ENCODE results near the gene D2HGDH. TPM values are rescaled to one million over a fixed set of nuclear protein-coding genes. Genes with fewer than 3 reads are reported as not detected.

D2HGDH gene
- total RNA-seq, 2 experiments from 2014 or later, result 21.6 to 26.2 TPM

DNA sequence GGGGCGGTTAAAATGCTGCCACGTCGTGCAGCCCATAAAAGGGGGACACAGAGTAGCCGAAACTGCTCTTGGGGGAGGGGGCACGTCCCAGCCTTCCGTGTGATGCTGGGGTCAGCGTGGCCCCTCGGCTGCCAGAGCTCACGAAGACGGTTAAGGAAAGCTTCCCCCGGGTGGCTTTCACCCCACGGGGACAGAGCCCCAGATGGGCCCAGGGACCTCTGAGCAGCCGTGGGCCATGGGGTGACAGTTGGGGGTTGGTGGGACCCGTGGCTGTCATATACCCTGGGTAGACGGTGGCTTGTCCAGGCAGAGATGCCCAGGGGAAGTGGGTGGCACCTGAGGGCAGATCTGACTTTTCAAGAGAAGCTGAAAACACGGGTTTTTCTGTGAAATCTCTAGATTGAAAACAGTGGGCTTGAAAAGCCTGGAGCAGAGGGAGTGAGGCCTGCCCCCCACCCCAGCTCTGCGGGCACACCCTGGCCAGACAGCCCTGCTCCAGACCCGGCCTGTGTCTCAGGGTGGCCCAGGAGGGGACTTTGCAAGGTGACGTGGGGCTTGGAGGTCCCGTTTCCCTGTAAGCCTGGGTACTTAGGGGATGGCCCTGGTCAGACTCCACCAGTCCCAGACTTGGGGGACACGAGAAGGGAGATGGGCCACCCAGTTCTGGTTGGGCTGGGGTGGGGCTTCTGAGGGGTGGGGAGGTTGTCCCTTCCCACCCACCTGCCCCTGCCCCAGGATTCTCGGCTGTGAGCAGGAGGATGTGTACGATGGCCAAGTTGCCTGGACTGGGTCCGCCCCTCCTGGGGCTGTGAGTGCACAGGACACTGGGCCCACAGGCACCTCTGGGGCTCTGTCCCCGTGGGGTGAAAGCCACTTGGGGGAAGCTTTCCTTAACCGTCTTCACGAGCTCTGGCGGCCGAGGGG is 75.2 kb downstream of the D2HGDH start:
- peaks cover 9% of the 10 kb centered on the region for H3K4me1 Mint-ChIP-seq
- ATAC-seq (no peak), DNase-seq (no peak)
- no peak overlapping the region for H3K27ac Mint-ChIP-seq
- no peak overlapping the region for H3K4me3 Mint-ChIP-seq
- no peaks in the 10 kb centered on the region for H3K36me3 Mint-ChIP-seq
- peaks cover 5% of the 10 kb centered on the region for H3K27me3 Mint-ChIP-seq
- H3K9me3 Mint-ChIP-seq (ENCODE audit: low read depth), result no peaks in the 10 kb centered on the region
- CTCF ChIA-PET, result no interaction called here

DNA sequence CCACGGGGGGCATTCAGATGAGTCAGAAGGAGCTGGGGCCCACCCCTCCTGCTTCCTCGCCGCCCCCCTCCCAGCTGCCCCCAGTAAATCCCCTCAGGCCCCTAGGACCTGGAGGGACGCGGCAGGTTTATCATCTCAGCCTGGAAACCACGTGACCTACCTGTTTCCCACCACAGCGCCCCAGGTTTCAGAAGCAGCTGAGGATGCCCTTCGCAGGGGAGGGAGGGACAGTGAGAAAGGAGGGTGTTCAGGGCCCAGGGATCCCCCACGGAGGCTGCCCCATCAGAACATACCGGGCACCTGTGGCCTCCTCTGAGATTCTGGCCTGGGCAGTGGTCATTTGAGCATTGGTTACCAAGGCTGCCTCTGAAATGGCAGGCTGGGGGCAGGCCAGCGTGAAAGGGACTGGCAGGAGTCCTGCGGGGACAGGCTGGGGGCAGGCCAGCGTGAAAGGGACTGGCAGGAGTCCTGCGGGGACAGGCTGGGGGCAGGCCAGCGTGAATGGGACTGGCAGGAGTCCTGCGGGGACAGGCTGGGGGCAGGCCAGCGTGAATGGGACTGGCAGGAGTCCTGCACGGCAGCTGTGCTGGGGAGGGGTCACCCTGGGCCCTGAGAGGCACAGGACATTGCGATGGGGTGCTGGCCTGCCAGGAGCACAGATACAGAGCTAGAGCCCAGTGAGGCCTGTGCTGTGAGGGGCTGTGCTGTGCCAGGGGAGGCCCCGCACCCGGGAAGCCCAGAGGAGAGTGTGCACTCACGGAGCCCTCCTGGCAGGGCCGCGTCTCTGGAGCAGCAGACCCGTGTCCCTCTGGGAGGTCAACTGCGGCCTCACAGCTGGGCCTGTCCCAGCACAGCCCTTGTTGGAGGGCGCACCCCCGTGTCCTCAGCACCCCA is 76.1 kb downstream of the D2HGDH start:
- DNase-seq (no peak), ATAC-seq (no peak)
- H3K4me1 Mint-ChIP-seq, result peaks cover 5% of the 10 kb centered on the region
- H3K27ac Mint-ChIP-seq, result no peak overlapping the region
- H3K4me3 Mint-ChIP-seq, result no peak overlapping the region
- H3K9me3 Mint-ChIP-seq (ENCODE audit: low read depth), result no peaks in the 10 kb centered on the region
- CTCF ChIA-PET, result no interaction called here
- H3K36me3 Mint-ChIP-seq, result no peaks in the 10 kb centered on the region
- H3K27me3 Mint-ChIP-seq, result peaks cover 2% of the 10 kb centered on the region

DNA sequence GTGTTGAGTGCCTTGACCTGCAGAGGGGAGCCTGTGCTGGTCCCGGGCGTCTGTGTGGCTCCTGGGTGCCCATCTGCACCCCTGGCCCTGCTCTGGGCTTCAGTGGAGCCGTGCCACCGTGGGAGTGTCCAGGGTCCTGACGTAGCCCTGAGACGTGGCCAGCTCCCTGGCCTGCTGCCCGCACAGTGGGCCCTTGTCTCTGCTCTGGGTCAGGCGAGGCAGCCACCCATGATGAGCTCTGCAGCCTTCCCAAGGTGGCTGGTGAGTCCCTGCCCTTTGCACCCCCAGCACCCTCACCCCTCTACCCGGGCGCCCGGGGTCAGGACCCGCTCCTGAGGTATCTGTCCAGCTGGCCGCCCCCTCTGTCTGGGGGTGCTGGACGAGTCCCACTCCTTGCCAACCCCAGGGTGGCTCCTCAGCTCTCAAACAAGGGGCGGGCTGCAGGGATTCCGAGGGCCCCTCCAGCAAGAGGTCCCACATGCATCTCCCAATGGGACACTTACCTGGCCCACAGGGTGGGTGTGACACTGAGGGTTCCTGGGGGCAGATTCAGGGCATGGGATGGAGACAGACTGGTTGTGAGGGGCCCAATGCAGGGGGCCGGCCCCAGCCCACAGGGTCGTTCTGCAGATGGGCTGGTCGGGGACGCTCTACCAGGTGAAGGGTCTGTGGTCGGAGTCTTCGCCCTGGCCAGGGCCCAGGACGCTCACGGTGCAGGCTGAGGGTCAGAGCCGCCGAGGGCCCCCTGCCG is 76.9 kb downstream of the D2HGDH start:
- no peak for DNase-seq
- Mint-ChIP-seq H3K36me3 (no peaks in the 10 kb centered on the region), H3K4me1 (peaks cover 5% of the 10 kb centered on the region), H3K9me3 (ENCODE audit: low read depth) (no peaks in the 10 kb centered on the region), H3K27me3 (peaks cover 2% of the 10 kb centered on the region), H3K4me3 (no peak overlapping the region), H3K27ac (no peak overlapping the region)
- no peak for ATAC-seq
- CTCF ChIA-PET, result no interaction called here

DNA sequence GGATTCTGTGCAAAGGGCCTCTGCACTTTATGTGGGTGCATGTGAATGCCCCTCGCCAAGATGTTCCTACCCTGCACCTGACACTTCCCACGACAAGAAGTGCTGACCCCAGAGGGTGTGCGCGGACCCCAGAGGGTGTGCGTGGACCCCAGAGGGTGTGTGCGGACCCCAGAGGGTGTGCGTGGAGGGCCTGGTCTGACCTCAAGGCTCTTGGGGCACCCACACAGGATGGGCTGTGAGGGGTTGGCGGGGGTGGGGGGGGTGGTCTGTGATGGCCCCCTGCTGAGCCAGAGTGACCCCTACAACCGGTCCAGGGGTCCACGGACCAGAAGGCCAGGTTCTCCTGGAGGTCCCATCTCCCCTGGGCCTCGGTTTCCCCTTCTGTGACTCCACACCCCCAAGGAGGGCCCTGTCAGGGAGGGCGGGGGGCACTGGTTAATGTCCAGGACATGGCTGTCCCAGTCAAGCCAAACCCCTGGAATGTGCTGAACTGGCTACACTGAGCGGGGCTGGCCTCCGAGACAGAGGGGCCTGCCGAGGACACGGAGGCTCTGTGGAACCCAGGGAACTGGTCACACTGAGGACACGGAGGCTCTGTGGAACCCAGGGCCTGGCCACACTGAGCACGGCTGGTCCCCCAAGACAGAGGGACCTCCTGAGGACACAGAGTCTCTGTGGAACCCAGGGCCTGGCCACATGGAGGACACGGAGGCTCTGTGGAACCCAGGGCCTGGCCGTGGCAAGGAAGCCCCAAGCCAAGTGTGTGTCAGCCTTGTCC is 77.7 kb downstream of the D2HGDH start:
- H3K4me1 Mint-ChIP-seq, result peaks cover 5% of the 10 kb centered on the region
- peaks cover 2% of the 10 kb centered on the region for H3K27me3 Mint-ChIP-seq
- DNase-seq, result no peak
- no peaks in the 10 kb centered on the region for H3K36me3 Mint-ChIP-seq
- no peaks in the 10 kb centered on the region for H3K9me3 Mint-ChIP-seq (ENCODE audit: low read depth)
- H3K27ac Mint-ChIP-seq, result no peak overlapping the region
- ATAC-seq, result no peak
- no peak overlapping the region for H3K4me3 Mint-ChIP-seq
- CTCF ChIA-PET, result no interaction called here

DNA sequence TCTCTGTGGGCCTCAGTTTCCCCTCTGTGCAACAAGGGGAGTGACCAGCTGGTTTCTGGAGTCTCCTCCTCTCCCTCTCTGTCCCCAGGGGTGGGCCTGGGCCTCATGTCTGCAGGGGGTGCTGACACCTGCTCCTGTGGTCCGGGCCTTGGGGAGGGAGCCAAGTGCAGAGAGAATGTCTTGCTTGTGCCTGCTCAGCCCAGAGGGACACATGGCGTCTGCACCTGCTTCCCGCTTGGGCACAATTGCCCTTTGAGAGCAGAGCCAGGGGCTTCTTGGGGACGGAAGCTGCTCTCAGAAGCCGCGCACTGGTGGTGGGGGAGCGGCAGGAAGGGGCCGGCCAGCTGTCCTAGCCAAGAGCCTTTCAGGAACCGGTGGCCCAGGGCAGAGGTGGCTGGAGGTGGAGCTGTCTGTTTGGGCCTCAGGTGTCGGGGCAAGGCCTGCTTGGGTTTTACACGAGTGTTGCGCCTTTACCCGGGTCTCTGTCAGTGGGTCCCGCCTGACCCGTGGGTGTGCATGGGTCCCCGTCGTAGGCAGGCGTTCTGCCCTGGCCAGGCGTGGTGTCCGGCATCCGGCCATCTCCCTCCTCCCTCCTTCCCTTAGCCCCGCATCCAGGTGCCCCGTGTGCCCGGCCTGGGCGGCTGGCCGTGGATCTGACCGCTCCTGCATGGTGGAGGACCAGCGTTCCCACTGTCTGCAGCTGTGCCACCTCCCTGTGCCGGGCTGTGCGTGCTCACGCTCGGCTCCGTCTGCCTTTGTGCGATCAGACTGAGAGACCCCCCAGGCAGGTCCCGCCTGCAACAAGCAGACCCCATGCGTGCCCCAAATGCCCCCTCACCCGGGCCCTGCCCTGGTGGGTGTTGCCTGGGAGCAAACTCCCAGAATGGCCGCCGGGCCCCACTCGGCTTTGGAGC is 78.6 kb downstream of the D2HGDH start:
- H3K36me3 Mint-ChIP-seq, result no peaks in the 10 kb centered on the region
- peaks cover 2% of the 10 kb centered on the region for H3K27me3 Mint-ChIP-seq
- CTCF ChIA-PET, result no interaction called here
- peaks cover 9% of the 10 kb centered on the region for H3K4me1 Mint-ChIP-seq
- no peaks in the 10 kb centered on the region for H3K9me3 Mint-ChIP-seq (ENCODE audit: low read depth)
- no peak overlapping the region for H3K27ac Mint-ChIP-seq
- ATAC-seq, result no peak
- H3K4me3 Mint-ChIP-seq, result no peak overlapping the region
- DNase-seq, result no peak

DNA sequence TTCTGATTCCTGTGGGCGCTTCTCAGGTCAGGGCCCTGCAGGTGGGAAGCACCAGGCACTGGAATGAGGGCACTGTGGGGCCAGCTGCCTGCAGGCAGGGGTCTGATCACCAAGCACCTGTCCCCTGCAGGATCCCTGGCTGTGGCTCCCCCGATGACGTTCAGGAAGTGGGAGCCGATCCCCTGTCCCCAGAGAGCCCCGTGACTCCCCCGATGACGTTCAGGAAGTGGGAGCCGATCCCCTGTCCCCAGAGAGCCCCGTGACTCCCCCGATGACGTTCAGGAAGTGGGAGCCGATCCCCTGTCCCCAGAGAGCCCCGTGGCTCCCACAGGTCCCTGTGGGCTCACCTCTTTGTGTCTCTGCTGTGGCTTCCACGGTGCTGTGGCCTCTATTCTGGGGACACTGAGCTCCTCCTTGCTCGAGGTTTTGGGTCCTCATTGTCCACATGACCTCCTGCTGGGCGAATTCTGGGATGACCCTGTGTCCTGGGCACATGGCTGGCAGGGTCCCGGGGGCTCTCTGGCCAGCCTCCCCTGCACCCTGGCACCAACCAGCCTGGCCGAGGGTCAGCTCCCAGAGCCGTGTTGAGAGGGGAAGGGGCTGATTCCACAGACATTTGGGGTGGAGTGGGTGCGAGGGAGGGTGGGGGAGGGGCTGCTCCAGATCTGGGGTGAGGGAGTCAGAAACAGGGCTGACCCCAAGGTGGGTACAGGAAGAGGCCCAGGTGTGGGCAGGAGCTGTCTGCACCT is 79.4 kb downstream of the D2HGDH start:
- CTCF ChIA-PET, result no interaction called here
- ATAC-seq, result peak; percentile 40
- no peak overlapping the region for H3K4me3 Mint-ChIP-seq
- H3K4me1 Mint-ChIP-seq, result peaks cover 9% of the 10 kb centered on the region
- H3K27me3 Mint-ChIP-seq, result peaks cover 5% of the 10 kb centered on the region
- no peak overlapping the region for H3K27ac Mint-ChIP-seq
- H3K9me3 Mint-ChIP-seq (ENCODE audit: low read depth), result no peaks in the 10 kb centered on the region
- H3K36me3 Mint-ChIP-seq, result no peaks in the 10 kb centered on the region
- DNase-seq, result peak; percentile 39

DNA sequence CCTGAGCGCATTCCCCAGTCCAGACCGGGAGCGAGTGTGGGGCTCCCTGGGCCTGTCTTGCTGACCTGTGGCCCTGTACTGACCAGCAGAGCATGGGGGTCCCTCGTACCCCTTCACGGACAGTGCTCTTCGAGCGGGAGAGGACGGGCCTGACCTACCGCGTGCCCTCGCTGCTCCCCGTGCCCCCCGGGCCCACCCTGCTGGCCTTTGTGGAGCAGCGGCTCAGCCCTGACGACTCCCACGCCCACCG is 79.9 kb downstream of the D2HGDH start:
- Mint-ChIP-seq H3K36me3 (no peaks in the 10 kb centered on the region), H3K4me3 (no peak overlapping the region), H3K27ac (no peak overlapping the region), H3K4me1 (peaks cover 6% of the 10 kb centered on the region), H3K27me3 (peaks cover 5% of the 10 kb centered on the region), H3K9me3 (ENCODE audit: low read depth) (no peaks in the 10 kb centered on the region)
- no peak for DNase-seq
- CTCF ChIA-PET, result no interaction called here
- ATAC-seq, result no peak

DNA sequence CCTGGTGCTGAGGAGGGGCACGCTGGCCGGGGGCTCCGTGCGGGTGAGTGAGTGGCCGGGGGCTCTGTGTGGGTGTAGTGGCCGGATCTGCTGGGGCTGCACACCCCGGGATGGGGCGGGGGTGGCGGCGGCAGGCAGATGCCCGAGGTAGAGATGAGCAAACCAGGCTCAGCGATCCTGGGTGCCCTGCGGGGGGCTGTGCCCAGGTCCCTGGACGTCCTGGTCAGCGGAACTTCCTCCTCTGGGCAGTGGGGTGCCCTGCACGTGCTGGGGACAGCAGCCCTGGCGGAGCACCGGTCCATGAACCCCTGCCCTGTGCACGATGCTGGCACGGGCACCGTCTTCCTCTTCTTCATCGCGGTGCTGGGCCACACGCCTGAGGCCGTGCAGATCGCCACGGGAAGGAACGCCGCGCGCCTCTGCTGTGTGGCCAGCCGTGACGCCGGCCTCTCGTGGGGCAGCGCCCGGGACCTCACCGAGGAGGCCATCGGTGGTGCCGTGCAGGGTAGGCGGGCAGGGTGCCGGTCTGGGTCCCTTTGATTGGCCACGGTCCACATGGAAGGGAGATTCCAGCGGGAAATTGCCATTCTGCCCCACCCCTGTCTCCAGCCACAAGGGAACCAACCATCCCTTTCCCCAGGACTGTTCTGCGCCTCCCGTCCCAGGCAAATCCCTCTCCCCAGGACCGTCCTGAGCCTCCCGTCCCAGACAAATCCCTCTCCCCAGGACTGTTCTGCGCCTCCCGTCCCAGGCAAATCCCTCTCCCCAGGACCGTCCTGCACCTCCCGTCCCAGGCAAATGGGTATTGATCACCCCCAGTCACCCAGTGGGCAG is 80.4 kb downstream of the D2HGDH start:
- Mint-ChIP-seq H3K9me3 (ENCODE audit: low read depth) (no peaks in the 10 kb centered on the region), H3K36me3 (no peaks in the 10 kb centered on the region), H3K4me3 (no peak overlapping the region), H3K27ac (no peak overlapping the region), H3K4me1 (peaks cover 6% of the 10 kb centered on the region), H3K27me3 (peaks cover 5% of the 10 kb centered on the region)
- DNase-seq (no peak), ATAC-seq (no peak)
- CTCF ChIA-PET, result no interaction called here

DNA sequence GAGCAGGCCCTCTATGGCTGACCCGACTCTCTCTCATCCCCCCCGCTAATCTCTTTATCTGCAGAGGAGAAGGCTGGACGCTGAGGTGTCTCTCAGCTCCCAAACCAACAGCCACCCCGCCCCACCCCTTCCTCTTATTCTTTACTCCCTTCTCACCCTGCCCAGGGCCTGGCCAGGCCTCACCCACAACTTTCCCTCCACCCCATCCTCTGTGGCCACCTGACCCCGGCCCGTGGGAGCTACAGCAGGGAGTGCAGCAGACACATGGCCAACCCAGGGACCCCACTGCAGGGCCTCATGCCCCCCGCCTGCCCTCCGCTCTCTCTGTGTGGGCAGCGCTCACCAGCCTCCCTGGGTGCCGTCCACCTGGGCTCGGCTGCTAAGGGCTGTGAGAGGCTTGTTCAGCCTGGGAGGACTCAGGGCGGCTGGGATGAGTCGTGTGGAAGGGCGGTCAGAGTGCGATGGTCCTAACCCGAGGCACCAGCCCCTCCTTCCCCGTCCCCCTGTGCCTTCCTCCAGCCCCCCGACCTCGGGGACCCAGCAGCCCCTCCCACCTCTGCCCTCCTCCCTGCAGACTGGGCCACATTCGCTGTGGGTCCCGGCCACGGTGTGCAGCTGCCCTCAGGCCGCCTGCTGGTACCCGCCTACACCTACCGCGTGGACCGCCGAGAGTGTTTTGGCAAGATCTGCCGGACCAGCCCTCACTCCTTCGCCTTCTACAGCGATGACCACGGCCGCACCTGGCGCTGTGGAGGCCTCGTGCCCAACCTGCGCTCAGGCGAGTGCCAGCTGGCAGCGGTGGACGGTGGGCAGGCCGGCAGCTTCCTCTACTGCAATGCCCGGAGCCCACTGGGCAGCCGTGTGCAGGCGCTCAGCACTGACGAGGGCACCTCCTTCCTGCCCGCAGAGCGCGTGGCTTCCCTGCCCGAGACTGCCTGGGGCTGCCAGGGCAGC is 81.3 kb downstream of the D2HGDH start:
- no peak for ATAC-seq
- H3K4me3 Mint-ChIP-seq, result no peak overlapping the region
- H3K4me1 Mint-ChIP-seq, result peaks cover 6% of the 10 kb centered on the region
- CTCF ChIA-PET, result no interaction called here
- H3K9me3 Mint-ChIP-seq (ENCODE audit: low read depth), result no peaks in the 10 kb centered on the region
- no peak overlapping the region for H3K27ac Mint-ChIP-seq
- no peaks in the 10 kb centered on the region for H3K36me3 Mint-ChIP-seq
- peaks cover 5% of the 10 kb centered on the region for H3K27me3 Mint-ChIP-seq
- DNase-seq, result no peak

DNA sequence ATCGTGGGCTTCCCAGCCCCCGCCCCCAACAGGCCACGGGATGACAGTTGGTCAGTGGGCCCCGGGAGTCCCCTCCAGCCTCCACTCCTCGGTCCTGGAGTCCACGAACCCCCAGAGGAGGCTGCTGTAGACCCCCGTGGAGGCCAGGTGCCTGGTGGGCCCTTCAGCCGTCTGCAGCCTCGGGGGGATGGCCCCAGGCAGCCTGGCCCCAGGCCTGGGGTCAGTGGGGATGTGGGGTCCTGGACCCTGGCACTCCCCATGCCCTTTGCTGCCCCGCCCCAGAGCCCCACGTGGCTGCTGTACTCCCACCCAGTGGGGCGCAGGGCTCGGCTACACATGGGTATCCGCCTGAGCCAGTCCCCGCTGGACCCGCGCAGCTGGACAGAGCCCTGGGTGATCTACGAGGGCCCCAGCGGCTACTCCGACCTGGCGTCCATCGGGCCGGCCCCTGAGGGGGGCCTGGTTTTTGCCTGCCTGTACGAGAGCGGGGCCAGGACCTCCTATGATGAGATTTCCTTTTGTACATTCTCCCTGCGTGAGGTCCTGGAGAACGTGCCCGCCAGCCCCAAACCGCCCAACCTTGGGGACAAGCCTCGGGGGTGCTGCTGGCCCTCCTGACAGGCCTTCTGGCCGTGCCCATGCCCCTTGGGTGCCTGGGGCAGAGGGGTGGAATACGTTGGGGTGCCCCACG is 82.1 kb downstream of the D2HGDH start:
- Mint-ChIP-seq H3K4me1 (peaks cover 10% of the 10 kb centered on the region), H3K9me3 (ENCODE audit: low read depth) (no peaks in the 10 kb centered on the region), H3K4me3 (no peak overlapping the region), H3K27ac (no peak overlapping the region), H3K27me3 (peaks cover 5% of the 10 kb centered on the region), H3K36me3 (no peaks in the 10 kb centered on the region)
- ATAC-seq (no peak), DNase-seq (no peak)
- CTCF ChIA-PET, result no interaction called here
